ENCODE data around the gene THSD7A. TPM values are rescaled to one million over a fixed set of nuclear protein-coding genes. Genes with fewer than 3 reads are reported as not detected.

Gene THSD7A
- total and polyA plus RNA-seq, 4 donors: 0.15 to 2.7 (median 1.9) TPM

DNA sequence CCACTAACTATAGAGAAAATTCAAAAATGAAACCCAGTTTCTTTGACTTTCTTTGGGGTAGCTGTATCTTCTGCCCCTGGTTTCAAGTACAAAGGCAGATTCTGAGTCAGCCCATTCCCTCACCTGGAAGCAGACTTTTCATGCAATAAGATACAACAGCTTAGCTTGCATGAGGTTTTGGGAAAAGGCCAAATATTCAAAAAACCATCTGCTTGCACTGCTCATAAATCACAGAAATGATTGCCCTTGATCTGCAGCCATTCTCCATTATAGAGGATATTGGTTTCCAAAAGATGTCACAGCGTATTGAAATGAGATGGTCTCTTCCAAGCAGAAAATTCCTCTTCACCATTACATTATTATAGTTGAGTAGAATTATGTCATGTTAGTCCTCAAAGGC is 504.4 kb downstream of the THSD7A start (continued):
- TF ChIP-seq SP1 (IDR thresholded peaks at IDR 0.05): no peak
- TF ChIP-seq HNF4G (IDR thresholded peaks at IDR 0.05): no peak
- no peak for TF ChIP-seq EGR1 (IDR thresholded peaks at IDR 0.05; ENCODE audit: low read depth in 2 of 2)
- TF ChIP-seq HNF4A (conservative IDR thresholded peaks at IDR 0.05): no peak
- no peak for TF ChIP-seq YY1 (IDR thresholded peaks at IDR 0.05)
- TF ChIP-seq, protein P1, sequence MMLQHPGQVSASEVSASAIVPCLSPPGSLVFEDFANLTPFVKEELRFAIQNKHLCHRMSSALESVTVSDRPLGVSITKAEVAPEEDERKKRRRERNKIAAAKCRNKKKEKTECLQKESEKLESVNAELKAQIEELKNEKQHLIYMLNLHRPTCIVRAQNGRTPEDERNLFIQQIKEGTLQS (IDR thresholded peaks at IDR 0.05): no peak
- TF ChIP-seq GABPA (IDR thresholded peaks at IDR 0.05 in 1 of 2, conservative IDR thresholded peaks at IDR 0.05 in 1 of 2): no peak

Measured in liver (tissue), 5 donors.